Measurements from ENCODE around the gene KRTAP9-9.
"Not testable (repeated sequence)": the region's sequence is repeated elsewhere in the genome, so short reads cannot be mapped to it uniquely, and the experiment has no call there.

KRTAP9-9 gene

DNA sequence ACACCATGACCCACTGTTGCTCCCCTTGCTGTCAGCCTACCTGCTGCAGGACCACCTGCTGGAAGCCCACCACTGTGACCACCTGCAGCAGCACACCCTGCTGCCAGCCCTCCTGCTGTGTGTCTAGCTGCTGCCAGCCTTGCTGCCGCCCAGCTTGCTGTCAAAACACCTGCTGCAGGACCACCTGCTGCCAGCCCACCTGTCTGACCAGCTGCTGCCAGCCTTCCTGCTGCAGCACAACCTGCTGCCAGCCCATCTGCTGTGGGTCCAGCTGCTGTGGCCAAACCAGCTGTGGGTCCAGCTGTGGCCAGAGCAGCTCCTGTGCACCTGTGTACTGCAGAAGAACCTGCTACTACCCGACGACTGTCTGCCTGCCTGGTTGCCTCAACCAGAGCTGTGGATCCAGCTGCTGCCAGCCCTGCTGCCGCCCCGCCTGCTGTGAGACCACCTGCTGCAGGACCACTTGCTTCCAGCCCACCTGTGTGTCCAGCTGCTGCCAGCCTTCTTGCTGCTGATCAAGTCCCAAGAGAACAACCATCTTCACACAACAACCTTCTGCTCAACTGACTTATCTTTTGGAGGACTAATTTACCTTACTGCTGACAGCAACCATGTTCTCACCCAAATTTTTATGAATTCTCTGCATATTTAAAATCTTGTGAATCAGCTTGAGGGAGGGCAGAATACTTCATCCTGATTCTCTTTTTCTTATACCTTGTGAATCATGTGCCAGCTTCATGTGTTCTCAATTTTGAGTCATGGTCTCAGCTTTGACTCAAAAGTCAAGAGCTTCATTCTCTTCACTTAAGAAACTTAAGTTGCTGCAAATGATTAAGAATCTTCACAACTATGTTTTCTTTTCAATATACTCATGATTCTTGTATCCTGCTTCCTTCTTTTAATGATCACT, at the start of gene KRTAP9-9:
Gene KRTAP9-9, plus strand, starts transcription at position 4 of the 910 bp plus-strand sequence.
- not testable (repeated sequence) for DNase-seq

DNA sequence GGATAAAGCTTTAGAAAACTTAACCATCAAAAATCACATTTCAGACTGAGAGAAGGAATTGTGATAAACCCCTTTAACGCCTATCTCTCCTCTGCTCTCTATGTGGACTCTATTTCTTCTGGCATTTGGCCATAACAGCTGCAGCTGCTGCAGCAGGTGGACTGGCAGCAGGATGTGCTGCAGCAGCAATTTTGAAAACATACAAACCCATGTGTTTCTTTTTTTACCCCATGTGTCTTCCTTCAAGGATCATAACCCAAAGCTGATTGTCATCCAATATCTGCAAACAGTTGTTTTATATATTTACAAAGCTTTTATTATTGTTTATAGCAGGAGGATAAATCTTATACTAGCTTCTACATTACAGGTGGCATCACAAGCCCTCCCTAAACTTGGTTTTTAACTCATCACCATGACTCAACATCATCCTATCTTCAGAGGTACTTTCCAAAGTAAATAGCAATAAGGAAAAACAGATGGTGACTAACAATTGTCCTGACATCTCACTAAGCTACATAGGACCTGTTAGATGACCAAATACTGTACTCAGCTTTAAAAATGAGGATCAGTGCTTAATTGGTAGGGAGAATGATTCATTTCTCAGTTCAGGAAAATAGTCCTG, 43.2 kb upstream of the KRTAP9-9 start:
- no peak for DNase-seq

DNA sequence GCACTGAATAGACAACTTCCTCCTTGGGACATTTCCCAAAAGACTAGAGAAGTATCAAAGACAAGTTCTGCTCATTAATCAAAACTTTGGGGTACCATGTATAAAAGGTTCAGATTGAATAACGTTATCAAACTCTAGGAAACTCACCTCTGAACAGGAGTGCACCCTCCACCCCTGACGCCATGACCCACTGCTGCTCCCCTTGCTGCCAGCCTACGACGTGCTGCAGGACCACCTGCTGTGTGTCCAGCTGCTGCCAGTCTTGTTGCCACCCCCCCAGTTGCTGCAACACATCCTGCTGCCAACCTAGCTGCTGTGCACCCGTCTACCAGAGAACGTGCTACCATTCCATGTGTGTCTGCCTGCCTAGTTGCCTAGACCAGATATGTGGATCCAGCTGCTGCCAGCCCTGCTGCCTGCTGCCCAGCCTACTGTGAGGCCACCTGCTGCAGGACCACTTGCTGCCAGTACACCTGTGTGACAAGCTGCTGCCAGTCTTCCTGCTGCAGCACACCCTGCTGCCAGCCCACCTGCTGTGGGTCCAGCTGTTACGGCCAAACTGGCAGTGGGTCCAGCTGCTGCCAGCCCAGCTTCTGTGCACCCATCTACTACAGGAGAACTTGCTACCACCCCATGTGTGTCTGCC, 42.5 kb upstream of the KRTAP9-9 start:
- no peak for DNase-seq

DNA sequence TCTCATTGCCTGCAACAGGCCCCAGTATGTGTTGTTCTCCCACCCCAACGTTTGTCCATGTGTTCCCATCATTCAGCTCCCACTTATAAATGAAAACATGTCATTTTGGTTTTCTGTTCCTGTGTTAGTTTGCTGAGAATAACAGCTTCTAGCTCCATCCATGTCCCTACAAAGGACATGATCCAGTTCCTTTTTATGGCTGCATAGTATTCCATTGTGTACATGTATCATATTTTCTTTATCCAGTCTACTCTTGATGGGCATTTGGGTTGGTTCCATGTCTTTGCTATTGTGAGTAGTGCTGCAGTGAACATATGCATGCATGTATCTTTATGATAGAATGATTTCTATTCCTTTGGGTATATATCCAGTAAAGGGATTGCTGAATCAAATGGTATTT, 39.5 kb upstream of the KRTAP9-9 start:
- no peak for DNase-seq

DNA sequence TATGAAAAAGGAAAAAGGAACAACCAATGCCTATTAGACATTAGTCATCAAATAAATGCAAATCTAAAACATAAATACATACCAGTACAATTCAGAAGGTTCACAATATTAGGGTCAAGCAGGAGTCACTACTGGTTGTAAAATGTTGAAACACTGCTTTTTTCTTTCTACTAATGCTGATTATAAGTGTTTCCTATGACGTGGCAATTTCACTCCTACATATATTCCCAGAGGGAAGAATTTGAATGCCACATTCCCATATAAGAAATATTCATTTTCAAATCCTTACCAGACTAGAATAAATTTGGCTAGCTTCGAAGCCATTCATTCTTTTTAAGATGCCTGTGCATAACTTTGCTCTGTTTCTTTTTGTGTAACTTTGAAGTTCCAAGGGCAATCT, 31.4 kb upstream of the KRTAP9-9 start:
- no peak for DNase-seq

DNA sequence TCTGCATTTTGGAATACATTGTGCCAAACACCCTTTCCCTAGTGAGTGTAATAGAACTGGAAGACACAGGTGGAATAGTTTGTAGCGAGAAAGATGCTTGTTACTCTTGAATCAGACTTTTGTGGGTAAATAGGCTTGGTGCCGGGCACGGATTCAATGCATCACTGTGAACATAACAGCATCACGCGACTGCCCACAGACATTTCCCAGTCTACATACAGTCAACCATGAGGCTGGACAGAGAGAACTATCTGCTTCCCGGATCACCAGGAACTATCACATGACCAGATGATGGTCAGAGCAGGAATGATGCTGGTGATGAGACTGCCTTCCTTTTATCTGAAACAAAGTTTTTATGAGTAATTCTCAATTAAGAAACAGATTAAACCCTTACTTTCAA, 29.1 kb upstream of the KRTAP9-9 start:
- DNase-seq = no peak

DNA sequence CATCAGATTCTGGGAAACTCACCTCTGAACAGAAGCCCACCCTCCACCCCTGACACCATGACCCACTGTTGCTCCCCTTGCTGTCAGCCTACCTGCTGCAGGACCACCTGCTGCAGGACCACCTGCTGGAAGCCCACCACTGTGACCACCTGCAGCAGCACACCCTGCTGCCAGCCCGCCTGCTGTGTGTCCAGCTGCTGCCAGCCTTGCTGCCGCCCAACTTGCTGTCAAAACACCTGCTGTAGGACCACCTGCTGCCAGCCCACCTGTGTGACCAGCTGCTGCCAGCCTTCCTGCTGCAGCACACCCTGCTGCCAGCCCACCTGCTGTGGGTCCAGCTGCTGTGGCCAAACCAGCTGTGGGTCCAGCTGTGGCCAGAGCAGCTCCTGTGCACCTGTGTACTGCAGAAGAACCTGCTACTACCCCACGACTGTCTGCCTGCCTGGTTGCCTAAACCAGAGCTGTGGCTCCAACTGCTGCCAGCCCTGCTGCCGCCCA, 28.5 kb upstream of the KRTAP9-9 start, which contains the start of gene KRTAP9-2:
Gene KRTAP9-2, plus strand, starts transcription at position 51 of the 498 bp plus-strand sequence. Its CDS starts 7 bp downstream, at position 58.
- not testable (repeated sequence) for DNase-seq

DNA sequence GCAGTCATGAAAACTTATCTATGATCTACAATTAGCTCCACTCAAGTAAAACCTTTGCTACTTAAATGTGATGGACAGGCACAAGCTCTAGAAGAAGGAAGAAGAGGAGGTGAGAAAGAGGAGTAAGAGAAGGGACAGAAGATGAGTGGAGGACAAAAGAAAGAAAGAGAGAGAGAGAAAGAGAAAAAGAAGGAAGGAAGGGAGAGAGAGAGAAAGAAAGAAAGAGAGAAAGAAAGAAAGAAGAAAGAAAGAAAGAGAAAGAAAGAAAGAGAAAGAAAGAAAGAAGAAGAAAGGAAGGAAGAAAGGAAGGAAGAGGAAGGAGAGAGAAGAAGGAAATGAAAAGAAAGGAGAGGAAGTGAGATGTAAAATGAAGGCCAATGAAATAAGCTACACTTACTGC, 25.1 kb upstream of the KRTAP9-9 start:
- no peak for DNase-seq

DNA sequence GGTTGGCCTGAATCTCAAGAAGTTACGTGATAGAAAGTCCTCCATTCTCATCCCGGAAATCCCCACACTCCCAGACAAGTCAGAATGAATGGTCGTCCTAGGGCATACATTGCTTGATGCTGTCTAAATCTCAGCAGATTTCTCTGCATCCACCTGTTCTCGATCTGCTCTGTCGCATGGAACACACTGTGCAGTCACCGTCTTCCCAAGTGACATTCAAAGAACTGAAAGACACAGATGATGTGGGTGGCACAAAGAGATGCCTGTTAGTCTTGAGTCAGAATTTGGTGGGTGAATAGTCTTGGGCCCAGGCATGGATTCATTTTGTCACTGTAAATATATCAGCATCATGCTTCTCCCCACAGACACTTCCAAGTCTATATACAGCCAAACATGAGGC, 23.5 kb upstream of the KRTAP9-9 start:
- no peak for DNase-seq

DNA sequence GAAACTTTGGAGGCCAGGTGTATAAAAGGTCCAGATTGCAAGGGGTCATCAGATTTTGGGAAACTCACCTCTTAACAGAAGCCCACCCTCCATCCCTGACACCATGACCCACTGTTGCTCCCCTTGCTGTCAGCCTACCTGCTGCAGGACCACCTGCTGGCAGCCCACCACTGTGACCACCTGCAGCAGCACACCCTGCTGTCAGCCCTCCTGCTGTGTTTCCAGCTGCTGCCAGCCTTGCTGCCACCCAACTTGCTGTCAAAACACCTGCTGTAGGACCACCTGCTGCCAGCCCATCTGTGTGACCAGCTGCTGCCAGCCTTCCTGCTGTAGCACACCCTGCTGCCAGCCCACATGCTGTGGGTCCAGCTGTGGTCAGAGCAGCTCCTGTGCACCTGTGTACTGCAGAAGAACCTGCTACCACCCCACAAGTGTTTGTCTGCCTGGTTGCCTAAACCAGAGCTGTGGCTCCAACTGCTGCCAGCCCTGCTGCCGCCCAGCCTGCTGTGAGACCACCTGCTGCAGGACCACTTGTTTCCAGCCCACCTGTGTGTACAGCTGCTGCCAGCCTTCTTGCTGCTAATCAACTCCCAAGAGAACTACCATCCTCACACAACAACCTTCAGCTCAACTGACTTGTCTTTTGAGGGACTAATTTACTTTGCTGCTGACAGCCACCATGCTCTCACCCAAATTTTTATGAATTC, 22.6 kb upstream of the KRTAP9-9 start, which contains the start of gene KRTAP9-3:
Gene KRTAP9-3, plus strand, starts transcription at position 51 of the 707 bp plus-strand sequence. Its CDS starts 53 bp downstream, at position 104.
- DNase-seq = not testable (repeated sequence)

DNA sequence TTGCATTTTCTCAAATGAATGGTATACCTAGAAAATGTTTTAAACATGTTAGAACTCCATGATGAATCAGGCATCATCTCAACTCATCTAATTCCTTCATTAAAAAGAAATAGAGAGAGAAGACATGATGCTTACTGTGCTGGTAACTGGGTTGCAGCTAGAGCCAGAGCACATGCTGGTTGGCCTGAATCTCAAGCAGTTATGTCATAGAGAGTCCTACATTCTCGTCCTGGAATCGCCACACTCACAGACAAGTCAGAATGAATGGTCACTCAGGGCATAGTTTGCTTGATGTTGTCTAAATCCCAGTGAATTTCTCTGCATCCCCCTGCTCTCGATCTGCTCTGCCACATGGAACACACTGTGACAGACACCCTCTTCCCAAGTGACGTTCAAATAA, 18.1 kb upstream of the KRTAP9-9 start:
- DNase-seq = not testable (repeated sequence)

DNA sequence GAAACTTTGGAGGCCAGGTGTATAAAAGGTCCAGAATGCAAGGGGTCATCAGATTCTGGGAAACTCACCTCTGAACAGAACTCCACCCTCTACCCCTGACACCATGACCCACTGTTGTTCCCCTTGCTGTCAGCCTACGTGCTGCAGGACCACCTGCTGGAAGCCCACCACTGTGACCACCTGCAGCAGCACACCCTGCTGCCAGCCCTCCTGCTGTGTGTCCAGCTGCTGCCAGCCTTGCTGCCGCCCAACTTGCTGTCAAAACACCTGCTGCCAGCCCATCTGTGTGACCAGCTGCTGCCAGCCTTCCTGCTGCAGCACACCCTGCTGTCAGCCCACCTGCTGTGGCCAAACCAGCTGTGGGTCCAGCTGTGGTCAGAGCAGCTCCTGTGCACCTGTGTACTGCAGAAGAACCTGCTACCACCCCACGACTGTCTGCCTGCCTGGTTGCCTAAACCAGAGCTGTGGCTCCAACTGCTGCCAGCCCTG, 17.2 kb upstream of the KRTAP9-9 start, which contains the start of gene KRTAP9-8:
Gene KRTAP9-8, plus strand, starts transcription at position 51 of the 489 bp plus-strand sequence. Its CDS starts 53 bp downstream, at position 104.
- not testable (repeated sequence) for DNase-seq

DNA sequence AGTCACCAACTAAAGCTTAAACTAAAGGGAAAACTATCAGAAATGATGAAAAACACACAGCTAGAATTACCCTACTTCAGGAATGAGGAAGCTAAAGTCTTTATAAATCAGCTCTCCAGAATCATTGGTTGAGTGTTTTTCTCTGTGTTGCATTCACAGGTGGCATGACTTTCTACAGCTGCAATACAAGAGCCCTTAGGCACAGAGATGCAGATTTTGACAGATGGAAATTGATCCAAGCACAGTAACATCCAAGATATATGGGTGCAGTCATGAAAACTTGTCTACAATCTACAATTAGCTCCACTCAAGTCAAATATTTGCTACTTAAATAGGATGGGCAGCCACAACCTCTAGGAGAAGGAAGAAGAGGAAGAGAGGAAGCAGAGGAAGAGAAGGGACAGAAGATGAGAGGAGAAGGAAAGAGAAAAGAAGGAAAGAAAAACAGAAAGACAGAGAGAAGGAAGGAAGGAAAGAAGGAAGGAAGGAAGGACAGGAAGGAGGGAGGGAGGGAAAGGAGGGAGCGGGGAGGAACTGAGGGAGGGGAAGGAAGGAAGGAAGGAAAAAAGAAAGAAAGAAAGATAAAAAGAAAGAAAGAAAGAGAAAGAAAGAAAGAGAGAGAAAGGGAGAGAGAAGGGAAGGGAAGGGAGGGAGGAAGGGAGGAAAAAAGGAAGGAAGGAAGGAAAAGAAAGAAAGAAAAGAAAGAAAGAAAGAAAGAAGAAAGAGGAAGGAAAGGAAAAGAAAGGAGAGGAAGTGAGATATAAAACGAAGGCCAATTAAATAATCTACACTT, 8.0 kb upstream of the KRTAP9-9 start:
- DNase-seq = not testable (repeated sequence)

DNA sequence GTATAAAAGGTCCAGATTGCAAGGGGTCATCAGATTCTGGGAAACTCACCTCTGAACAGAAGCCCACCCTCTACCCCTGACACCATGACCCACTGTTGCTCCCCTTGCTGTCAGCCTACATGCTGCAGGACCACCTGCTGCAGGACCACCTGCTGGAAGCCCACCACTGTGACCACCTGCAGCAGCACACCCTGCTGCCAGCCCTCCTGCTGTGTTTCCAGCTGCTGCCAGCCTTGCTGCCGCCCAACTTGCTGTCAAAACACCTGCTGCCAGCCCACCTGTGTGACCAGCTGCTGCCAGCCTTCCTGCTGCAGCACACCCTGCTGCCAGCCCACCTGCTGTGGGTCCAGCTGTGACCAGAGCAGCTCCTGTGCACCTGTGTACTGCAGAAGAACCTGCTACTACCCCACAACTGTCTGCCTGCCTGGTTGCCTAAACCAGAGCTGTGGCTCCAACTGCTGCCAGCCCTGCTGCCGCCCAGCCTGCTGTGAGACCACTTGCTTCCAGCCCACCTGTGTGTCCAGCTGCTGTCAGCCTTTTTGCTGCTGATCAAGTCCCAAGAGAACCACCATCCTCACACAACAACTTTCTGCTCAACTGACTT, 5.4 kb upstream of the KRTAP9-9 start, which contains the start of gene KRTAP9-4:
Gene KRTAP9-4, plus strand, starts transcription at position 51 of the 604 bp plus-strand sequence. Its CDS starts 34 bp downstream, at position 85.
- DNase-seq = not testable (repeated sequence)

DNA sequence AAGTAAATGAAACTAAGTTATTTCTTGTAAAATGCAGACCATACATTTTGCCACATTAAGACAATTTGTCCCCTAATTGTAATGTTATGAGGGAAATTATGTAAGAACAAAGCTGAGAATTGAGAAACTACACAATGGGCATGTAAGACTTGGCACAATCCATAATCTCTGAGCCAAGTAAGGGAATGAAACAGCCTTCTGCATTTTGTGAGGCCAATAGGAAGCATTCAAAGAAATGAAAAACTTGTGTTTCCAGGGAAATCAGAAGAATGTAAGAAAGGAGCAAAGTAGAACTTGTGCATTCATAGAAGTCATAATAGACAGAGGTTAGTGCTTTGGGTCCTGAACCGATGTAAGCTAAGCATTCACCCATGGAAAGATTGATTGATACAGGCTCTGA, 3.9 kb upstream of the KRTAP9-9 start:
- no peak for DNase-seq

DNA sequence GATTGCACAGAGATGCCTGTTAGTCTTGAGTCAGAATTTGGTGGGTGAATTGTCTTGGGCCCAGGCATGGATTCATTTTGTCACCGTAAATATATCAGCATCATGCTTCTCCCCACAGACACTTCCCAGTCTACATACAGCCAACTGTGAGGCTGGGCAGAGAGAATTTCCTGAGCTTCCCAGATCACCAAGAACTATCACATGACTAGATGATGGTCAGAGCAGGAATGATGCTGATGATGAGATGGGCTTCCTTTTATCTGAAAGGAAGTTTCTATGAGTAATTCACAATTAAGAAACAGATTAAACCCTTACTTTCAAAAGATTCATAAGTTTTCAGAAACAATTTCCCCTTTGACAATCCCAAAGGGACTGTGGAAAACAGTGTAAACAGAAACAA, 323 bp upstream of the KRTAP9-9 start:
- DNase-seq = no peak

DNA sequence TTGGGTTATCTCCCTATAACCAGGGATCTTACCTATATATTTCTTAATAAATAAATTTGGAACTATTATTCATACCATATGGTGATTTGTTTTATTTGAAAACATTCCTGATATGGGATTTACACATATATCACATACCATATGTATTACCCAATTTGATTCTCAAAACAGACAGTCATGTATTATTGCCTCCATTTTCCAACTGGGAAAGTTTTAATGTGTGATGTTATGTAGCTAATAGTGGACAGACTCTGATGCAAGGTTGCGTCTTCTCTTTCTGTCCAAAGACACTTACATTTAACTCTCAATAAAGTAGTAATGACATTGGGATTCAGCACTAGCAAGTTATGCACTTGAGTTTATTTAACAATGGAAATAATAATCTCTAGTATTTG, 1.1 kb downstream of the KRTAP9-9 start:
- no peak for DNase-seq

DNA sequence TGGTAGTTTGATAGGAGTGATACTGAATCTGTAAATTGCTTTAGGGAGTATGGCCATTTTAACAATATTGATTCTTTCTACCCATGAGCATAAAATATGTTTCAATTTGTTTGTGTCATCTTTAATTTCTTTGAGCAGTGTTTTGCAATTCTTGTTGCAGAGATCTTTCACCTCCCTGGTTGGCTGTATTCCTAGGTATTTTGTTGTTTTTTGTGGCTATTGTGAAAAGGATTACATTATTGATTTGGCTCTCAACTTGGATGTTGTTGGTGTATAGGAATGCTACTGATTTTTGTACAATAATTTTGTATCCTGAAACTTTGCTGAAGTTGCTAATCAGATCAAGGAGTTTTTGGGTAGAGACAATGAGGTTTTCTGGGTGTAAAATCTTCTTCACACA, 3.2 kb downstream of the KRTAP9-9 start:
- DNase-seq = no peak

DNA sequence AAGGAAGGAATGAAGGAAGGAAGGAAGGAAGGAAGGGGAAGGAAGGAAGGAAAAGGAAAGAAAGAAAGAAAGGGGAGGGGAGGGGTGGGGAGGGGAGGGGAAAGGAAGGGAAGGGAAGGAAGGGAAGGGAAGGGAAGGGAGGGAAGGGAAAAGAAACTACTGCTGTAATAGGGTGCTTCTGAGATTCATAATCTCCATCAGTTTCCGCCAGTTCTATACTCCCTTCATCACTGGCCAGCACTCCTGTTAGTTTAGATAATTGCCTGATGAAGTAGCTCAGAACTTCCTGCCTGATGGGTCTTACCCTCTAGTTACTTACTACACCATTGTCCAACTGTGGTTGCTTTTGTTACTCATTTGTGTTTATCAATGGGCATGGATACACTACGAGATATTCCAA, 8.0 kb downstream of the KRTAP9-9 start:
- DNase-seq = no peak

DNA sequence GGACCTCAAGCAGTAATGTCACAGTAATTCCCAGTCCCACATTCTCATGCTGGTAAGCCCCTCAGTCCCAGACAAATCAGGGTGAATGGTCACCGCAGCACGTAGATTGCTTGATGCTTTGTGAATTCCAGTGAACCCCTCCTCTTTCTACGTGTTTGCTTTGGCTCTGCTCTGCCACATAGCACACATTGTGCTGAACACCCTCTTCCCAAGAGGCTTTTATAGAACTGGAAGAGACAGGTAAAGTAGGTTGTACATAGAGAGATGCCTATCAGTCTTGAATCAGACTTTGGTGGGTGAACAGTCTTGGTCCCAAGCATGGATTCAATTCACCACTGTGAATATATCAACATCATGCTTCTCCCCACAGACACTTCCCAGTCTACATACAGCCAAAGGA, 9.4 kb downstream of the KRTAP9-9 start:
- DNase-seq = no peak

DNA sequence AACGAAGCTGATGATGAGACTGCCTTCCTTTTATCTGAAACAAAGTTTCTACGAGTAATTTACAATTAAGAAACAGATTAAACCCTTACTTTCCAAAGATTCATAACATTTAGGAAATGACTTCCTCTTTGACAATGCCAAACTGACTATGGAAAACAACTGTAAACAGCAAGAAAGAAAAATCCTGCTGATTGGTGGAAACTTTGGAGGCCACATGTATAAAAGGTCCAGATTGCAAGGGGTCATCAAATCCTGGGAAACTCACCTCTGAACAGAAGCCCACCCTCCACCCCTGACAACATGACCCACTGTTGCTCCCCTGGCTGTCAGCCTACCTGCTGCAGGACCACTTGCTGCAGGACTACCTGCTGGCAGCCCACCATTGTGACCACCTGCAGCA, 9.9 kb downstream of the KRTAP9-9 start, which contains the start of gene KRTAP9-6:
Gene KRTAP9-6, plus strand, starts transcription at position 301 of the 400 bp plus-strand sequence. Its CDS starts 0 bp downstream, at position 301.
- no peak for DNase-seq
